GM21529 (cell line): Measurements from ENCODE around the gene RNF227.
"Not testable (repeated sequence)": the region's sequence is repeated elsewhere in the genome, so short reads cannot be mapped to it uniquely, and the experiment has no call there.

Source experiments
- ATAC-seq: cut with Tn5 transposase; IDR thresholded peaks from one replicate; pipeline ENCODE4 v1.9.1; 2021; ENCODE audit not compliant: unreplicated experiment

Gene RNF227

GRCh38 chr17:7864995-7865650, 51.0 kb downstream of the RNF227 start:
- no peak for ATAC-seq

GRCh38 chr17:7864384-7864783, 51.7 kb downstream of the RNF227 start:
- not testable (repeated sequence) for ATAC-seq
